ENCODE results near the gene FHIT. TPM values are rescaled to one million over a fixed set of nuclear protein-coding genes. Genes with fewer than 3 reads are reported as not detected.
A peak's percentile ranks its signal among the peaks of the same experiment; 100 is the strongest.

Gene FHIT
- total RNA-seq, 1 donor from 2014 or later: 5.7 TPM

DNA sequence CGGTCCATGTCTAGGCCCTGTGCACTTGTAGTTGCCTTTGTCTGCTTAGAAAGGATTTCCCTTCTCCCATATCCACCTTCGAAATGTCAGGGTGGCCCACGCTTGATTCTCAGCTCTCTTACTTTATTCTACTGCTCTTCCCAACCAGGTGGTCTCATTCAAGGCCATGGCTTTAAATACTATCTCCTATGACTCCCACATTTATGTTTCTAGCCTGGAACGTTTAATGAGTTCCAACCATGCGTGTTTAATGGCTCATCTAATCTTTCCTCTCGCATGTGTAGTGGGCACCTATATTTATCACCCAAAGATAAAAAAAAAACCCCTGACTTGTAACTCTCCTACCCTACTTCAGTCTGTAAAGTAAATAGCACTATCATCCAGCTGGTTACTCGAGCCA lies 1474.2 kb downstream of the FHIT start:
- no peak overlapping the region for H3K4me3 ChIP-seq
- Mint-ChIP-seq H3K4me1 (peaks cover 30% of the 10 kb centered on the region), H3K4me3 (no peak overlapping the region), H3K36me3 (no peaks in the 10 kb centered on the region), H3K27ac (no peak overlapping the region), H3K27me3 (ENCODE audit: insufficient read depth, low read depth) (peaks cover 7% of the 10 kb centered on the region), H3K9me3 (no peaks in the 10 kb centered on the region)
- no peak overlapping the region for H3K9ac ChIP-seq
- H4K20me1 ChIP-seq (ENCODE audit: low read depth): no peaks in the 10 kb centered on the region
- no peaks in the 10 kb centered on the region for H3K9me3 ChIP-seq (ENCODE audit: low read depth)
- H2AFZ ChIP-seq (replicated peaks): no peak overlapping the region
- H3F3A ChIP-seq (ENCODE audit: low read depth): peaks cover 9% of the 10 kb centered on the region
- peaks cover 32% of the 10 kb centered on the region for H3K4me1 ChIP-seq
- no peak overlapping the region for H3K4me2 ChIP-seq
- no peak for TF ChIP-seq EZH2 (IDR thresholded peaks at IDR 0.05)
- TF ChIP-seq EZH2phosphoT487 (IDR thresholded peaks at IDR 0.05): no peak
- no peak for TF ChIP-seq CTCF (IDR thresholded peaks at IDR 0.05)
- H3K27me3 ChIP-seq: no peaks in the 10 kb centered on the region
- no peaks in the 10 kb centered on the region for H3K36me3 ChIP-seq
- H3K79me2 ChIP-seq (ENCODE audit: low read depth): no peaks in the 10 kb centered on the region
- H3K27ac ChIP-seq: no peak overlapping the region
- DNase-seq (ENCODE audit: low spot score): no peak

GRCh38 chr3:59775761-59776325 lies 1475.4 kb downstream of the FHIT start:
- Histone ChIP-seq H3K4me2 (peak overlapping the region; percentile 35), H3K9ac (no peak overlapping the region), H3K4me3 (no peak overlapping the region), H3K9me3 (ENCODE audit: low read depth) (no peaks in the 10 kb centered on the region), H3K79me2 (ENCODE audit: low read depth) (no peaks in the 10 kb centered on the region), H3K27me3 (no peaks in the 10 kb centered on the region), H3K27ac (peak overlapping the region; percentile 10), H2AFZ (replicated peaks) (no peak overlapping the region), H4K20me1 (ENCODE audit: low read depth) (no peaks in the 10 kb centered on the region), H3F3A (ENCODE audit: low read depth) (peaks cover 9% of the 10 kb centered on the region), H3K4me1 (peaks cover 32% of the 10 kb centered on the region), H3K36me3 (no peaks in the 10 kb centered on the region)
- TF ChIP-seq CTCF (IDR thresholded peaks at IDR 0.05) (no peak), EZH2 (IDR thresholded peaks at IDR 0.05) (no peak), EZH2phosphoT487 (IDR thresholded peaks at IDR 0.05) (no peak)
- peak; percentile 29 for DNase-seq (ENCODE audit: low spot score)
- peaks cover 36% of the 10 kb centered on the region for H3K4me1 Mint-ChIP-seq
- H3K4me3 Mint-ChIP-seq: no peak overlapping the region
- H3K27ac Mint-ChIP-seq: no peak overlapping the region
- no peaks in the 10 kb centered on the region for H3K36me3 Mint-ChIP-seq
- no peaks in the 10 kb centered on the region for H3K9me3 Mint-ChIP-seq
- peaks cover 7% of the 10 kb centered on the region for H3K27me3 Mint-ChIP-seq (ENCODE audit: insufficient read depth, low read depth)

- no peaks in the 10 kb centered on the region for H3K9me3 Mint-ChIP-seq
- Histone ChIP-seq H3F3A (ENCODE audit: low read depth) (peaks cover 9% of the 10 kb centered on the region), H3K36me3 (no peaks in the 10 kb centered on the region), H3K4me1 (peaks cover 35% of the 10 kb centered on the region), H3K4me3 (no peak overlapping the region), H2AFZ (replicated peaks) (no peak overlapping the region), H3K4me2 (peak overlapping the region; percentile 35), H3K9ac (no peak overlapping the region), H3K79me2 (ENCODE audit: low read depth) (no peaks in the 10 kb centered on the region), H3K27me3 (no peaks in the 10 kb centered on the region), H4K20me1 (ENCODE audit: low read depth) (no peaks in the 10 kb centered on the region), H3K27ac (peak overlapping the region; percentile 10), H3K9me3 (ENCODE audit: low read depth) (no peaks in the 10 kb centered on the region)
- no peak overlapping the region for H3K27ac Mint-ChIP-seq
- H3K4me1 Mint-ChIP-seq: peaks cover 38% of the 10 kb centered on the region
- H3K36me3 Mint-ChIP-seq: no peaks in the 10 kb centered on the region
- DNase-seq (ENCODE audit: low spot score): peak; percentile 35
- TF ChIP-seq EZH2phosphoT487 (IDR thresholded peaks at IDR 0.05) (no peak), CTCF (IDR thresholded peaks at IDR 0.05) (no peak), EZH2 (IDR thresholded peaks at IDR 0.05) (no peak)
- H3K27me3 Mint-ChIP-seq (ENCODE audit: insufficient read depth, low read depth): peaks cover 7% of the 10 kb centered on the region
- H3K4me3 Mint-ChIP-seq: no peak overlapping the region
These were observed 1476.1 kb downstream of the FHIT start for GRCh38 chr3:59775106-59775505.

Measured in neural progenitor cell (in vitro differentiated cells).